Putamen (tissue), 1 donor: ENCODE results near the gene AANAT.

Source experiments
- DNase-seq: peaks from one replicate; pipeline ENCODE4 v3.0.0-alpha.2; 2016; ENCODE audit warnings: low spot score

The AANAT gene

GRCh38 chr17:76490112-76490710, 22.8 kb downstream of the AANAT start:
- no peak for DNase-seq

- DNase-seq: no peak
Measured at GRCh38 chr17:76491271-76492122, 24.1 kb downstream of the AANAT start.

GRCh38 chr17:76492123-76492988, 25.0 kb downstream of the AANAT start:
- DNase-seq: no peak

- DNase-seq: peak; percentile 32
Measured at GRCh38 chr17:76492989-76493501, 25.6 kb downstream of the AANAT start.

- no peak for DNase-seq
Measured at GRCh38 chr17:76493505-76494167, 26.2 kb downstream of the AANAT start.

- DNase-seq: no peak
Measured at GRCh38 chr17:76495663-76496400, 28.4 kb downstream of the AANAT start.

GRCh38 chr17:76496464-76496863, 29.1 kb downstream of the AANAT start:
- no peak for DNase-seq

- DNase-seq: no peak
Measured at GRCh38 chr17:76497699-76497978, 30.2 kb downstream of the AANAT start.

- peak; percentile 52 for DNase-seq
Measured at GRCh38 chr17:76497979-76498875, 30.8 kb downstream of the AANAT start.

GRCh38 chr17:76498876-76499251, 31.5 kb downstream of the AANAT start:
- no peak for DNase-seq

- no peak for DNase-seq
Measured at GRCh38 chr17:76499267-76499667, 31.9 kb downstream of the AANAT start.

GRCh38 chr17:76500074-76500746, 32.8 kb downstream of the AANAT start:
- DNase-seq: no peak

- no peak for DNase-seq
Measured at GRCh38 chr17:76500747-76501017, 33.3 kb downstream of the AANAT start.

GRCh38 chr17:76501018-76501826, 33.8 kb downstream of the AANAT start, which contains the start of gene RHBDF2:
Gene RHBDF2, minus strand, starts transcription at chr17:76501423. Its CDS starts 19,899 bp downstream, at chr17:76481524.
- DNase-seq: peak; percentile 63

- DNase-seq: no peak
Measured at GRCh38 chr17:76501827-76502307, 34.5 kb downstream of the AANAT start.

- no peak for DNase-seq
Measured at GRCh38 chr17:76502341-76503211, 35.2 kb downstream of the AANAT start.

- no peak for DNase-seq
Measured at GRCh38 chr17:76504117-76504516, 36.7 kb downstream of the AANAT start.
